A673 (cell line): Measurements from ENCODE around the gene SLC30A1. TPM values are rescaled to one million over a fixed set of nuclear protein-coding genes. Genes with fewer than 3 reads are reported as not detected.

Experiments used
- BruUV-seq: library from RNA; stranded (reverse); fragments of 400-500 nt; replicated peaks from 2 replicates; lab custom pipeline; 2021; lab: Mats Ljungman, UMichigan
- CTCF ChIA-PET: fragments of 300-600 bp; sonication (Branson Sonifier 250); formaldehyde crosslinking; loops from one replicate; lab custom pipeline; 2022; ENCODE audit warnings: antibody characterized with exemption; lab: Charles Lee
- POLR2A ChIA-PET: fragments of 300-600 bp; sonication (Branson Sonifier 250); formaldehyde crosslinking; loops from one replicate; lab custom pipeline; 2022; ENCODE audit warnings: antibody characterized with exemption; ENCODE audit not compliant: low non-redundant PET; lab: Charles Lee
- DNase-seq: peaks from one replicate; pipeline ENCODE4 v3.0.0-alpha.2; 2015; ENCODE audit warnings: low spot score
- H3K27ac ChIP-seq: fragments of 200-600 bp; sonication (generic); 2 replicates; pipeline ENCODE4 v1.5.1; 2016; ENCODE audit warnings: mixed run types, low read depth, mild to moderate bottlenecking, mixed read lengths, antibody characterized with exemption, low read length; ENCODE audit not compliant: poor library complexity, severe bottlenecking
- H3K27me3 ChIP-seq: fragments of 200-600 bp; sonication (generic); replicated peaks from 2 replicates; pipeline ENCODE4 v1.6.1; 2017; ENCODE audit warnings: mixed run types, low read depth, mild to moderate bottlenecking, mixed read lengths, antibody characterized with exemption, low read length; ENCODE audit not compliant: insufficient read depth, poor library complexity
- H3K36me3 ChIP-seq: fragments of 200-600 bp; sonication (generic); 2 replicates; pipeline ENCODE4 v1.6.1; 2016; ENCODE audit warnings: mixed run types, mild to moderate bottlenecking, mixed read lengths, antibody characterized with exemption, low read length; ENCODE audit not compliant: insufficient read depth, poor library complexity, severe bottlenecking
- H3K4me1 ChIP-seq: fragments of 200-600 bp; sonication (generic); 2 replicates; pipeline ENCODE4 v1.6.1; 2017; ENCODE audit warnings: mixed run types, mild to moderate bottlenecking, mixed read lengths, antibody characterized with exemption, low read length; ENCODE audit not compliant: insufficient read depth, poor library complexity, severe bottlenecking
- H3K4me3 ChIP-seq: fragments of 200-600 bp; sonication (generic); 2 replicates; pipeline ENCODE4 v1.5.1; 2016; ENCODE audit warnings: low read depth, mixed run types, mild to moderate bottlenecking, mixed read lengths, low read length; ENCODE audit not compliant: poor library complexity, severe bottlenecking
- H3K9me3 ChIP-seq: fragments of 200-600 bp; sonication (generic); 2 replicates; pipeline ENCODE4 v1.6.1; 2016; ENCODE audit warnings: mixed run types, low read depth, mild to moderate bottlenecking, mixed read lengths, antibody characterized with exemption, low read length; ENCODE audit not compliant: poor library complexity, severe bottlenecking
- EZH2 ChIP-seq: fragments of 200-600 bp; sonication (generic); IDR thresholded peaks from 2 replicates; pipeline ENCODE4 v1.6.1; 2017; ENCODE audit warnings: borderline replicate concordance, low read depth, mild to moderate bottlenecking, mixed read lengths, antibody characterized with exemption, low read length; ENCODE audit not compliant: poor library complexity, severe bottlenecking
- intact Hi-C: fragments of 100-400 bp; cut with micrococcal nuclease; formaldehyde crosslinking; loops from one replicate; pipeline ENCODE4 v1.10.0; 2022; ENCODE audit not compliant: unreplicated experiment
- total RNA-seq: library from RNA; stranded (reverse); gene quantifications from 2 replicates; pipeline ENCODE4 v1.2.3, GENCODE V29; 2021
- TF ChIP-seq, protein P1 (sequence below): fragments of 300-800, 200-600 bp; sonication (generic); conservative IDR thresholded peaks from 2 replicates; pipeline ENCODE4 v1.5.1; 2017; ENCODE audit warnings: low read depth, mild to moderate bottlenecking, antibody characterized with exemption, low read length, moderate library complexity, mixed read lengths

The SLC30A1 gene
- total RNA-seq, 1 experiment from 2014 or later: 12.2 TPM

DNA sequence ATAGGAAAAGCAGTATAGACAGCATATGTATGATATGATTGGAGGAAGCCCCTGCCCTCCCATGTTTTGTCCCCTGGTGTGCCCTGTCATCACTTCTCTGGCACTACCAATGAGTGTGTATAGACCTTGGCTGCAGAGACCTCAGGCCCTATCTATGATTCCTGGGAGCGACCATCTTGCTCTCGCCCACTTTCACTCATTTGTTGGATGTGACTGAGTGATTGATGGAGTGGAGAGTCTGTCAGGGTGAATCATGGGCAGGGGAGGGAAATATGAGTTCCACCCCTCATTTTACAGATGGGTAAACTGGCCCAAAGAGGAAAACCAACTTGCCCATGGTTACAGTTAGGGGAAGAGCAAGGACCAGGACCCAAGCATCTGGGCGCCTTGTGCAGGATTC lies 14.9 kb downstream of the SLC30A1 start:
- ChIA-PET POLR2A (no interaction called here), CTCF (no interaction called here)
- intact Hi-C loops: no loop called here
- no peak overlapping the region for H3K27ac ChIP-seq
- H3K36me3 ChIP-seq: no peaks in the 10 kb centered on the region
- H3K4me3 ChIP-seq: no peak overlapping the region
- no peaks in the 10 kb centered on the region for H3K4me1 ChIP-seq
- TF ChIP-seq, protein P1, sequence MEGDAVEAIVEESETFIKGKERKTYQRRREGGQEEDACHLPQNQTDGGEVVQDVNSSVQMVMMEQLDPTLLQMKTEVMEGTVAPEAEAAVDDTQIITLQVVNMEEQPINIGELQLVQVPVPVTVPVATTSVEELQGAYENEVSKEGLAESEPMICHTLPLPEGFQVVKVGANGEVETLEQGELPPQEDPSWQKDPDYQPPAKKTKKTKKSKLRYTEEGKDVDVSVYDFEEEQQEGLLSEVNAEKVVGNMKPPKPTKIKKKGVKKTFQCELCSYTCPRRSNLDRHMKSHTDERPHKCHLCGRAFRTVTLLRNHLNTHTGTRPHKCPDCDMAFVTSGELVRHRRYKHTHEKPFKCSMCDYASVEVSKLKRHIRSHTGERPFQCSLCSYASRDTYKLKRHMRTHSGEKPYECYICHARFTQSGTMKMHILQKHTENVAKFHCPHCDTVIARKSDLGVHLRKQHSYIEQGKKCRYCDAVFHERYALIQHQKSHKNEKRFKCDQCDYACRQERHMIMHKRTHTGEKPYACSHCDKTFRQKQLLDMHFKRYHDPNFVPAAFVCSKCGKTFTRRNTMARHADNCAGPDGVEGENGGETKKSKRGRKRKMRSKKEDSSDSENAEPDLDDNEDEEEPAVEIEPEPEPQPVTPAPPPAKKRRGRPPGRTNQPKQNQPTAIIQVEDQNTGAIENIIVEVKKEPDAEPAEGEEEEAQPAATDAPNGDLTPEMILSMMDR: no peak
- no peak for TF ChIP-seq EZH2
- DNase-seq: no peak
- no TSS peak for BruUV-seq
- H3K27me3 ChIP-seq: no peaks in the 10 kb centered on the region
- no peaks in the 10 kb centered on the region for H3K9me3 ChIP-seq

DNA sequence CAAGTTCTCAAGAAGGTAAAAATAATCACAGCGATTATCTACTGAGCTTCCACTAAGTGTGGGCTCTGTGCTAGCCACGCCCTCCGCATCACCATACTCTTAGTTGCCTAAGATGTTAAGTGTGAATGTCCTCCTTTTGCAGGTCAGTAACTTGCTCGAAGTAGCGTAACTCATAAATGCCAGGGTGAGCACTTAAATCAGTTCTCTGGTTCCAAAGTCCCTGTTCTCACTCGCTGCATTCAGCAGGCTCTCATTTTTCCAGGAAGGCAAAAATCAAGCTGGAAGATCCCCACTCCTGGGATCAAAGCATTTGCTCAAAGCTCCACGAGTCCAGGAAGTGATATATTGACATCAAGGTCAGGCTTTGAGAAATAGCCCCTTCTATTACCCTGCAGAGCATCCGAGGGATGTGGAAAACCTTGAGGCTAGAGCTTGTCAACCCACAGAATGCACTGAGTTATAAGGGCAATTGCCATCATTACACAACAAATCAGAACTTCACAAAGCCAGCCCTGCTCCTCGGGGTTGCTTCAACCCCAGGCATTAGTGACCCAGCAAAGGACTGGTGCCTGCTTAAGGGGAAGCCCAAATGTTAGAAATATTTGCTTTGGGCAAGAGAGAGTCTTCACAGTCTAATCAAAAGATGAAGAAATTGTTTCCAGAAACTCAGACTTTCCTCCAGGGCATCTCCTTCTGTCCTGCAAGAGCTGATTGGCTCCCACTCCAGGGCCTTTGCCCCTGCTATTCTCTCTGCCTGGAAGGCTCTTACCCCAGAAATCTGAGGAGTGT lies 19.5 kb downstream of the SLC30A1 start:
- H3K4me3 ChIP-seq: no peak overlapping the region
- CTCF ChIA-PET: no interaction called here

DNA sequence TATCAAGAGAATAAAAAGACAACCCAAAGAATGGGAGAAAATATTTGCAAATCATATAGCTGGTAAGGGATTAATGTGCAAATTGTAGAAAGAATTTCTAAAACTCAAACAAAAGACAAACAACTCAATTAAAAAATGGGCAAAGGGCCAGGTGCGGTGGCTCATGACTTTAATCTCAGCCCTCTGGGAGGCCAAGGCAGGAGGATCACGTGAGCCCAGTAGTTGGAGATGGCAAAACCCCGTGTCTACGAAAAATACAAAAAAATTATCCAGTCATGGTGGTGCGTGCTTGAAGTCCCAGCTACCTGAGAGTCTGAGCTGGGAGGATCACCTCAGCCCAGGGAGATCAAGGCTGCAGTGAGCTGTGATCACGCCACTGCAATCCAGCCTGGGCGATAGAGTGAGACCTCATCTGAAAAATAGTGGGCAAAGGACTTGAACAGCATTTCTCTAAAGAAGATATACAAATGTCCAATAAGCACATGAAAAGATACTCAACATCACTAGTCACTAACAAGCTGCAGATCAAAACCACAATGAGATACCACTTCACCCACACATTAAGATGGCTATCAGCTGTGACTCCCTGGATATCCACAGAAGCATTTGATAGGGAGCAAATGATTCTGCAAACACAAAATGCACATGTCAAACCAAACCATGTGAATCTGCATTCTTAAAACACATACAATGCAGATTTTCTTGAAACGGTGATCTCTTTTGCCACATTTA lies 20.9 kb downstream of the SLC30A1 start:
- Histone ChIP-seq H3K4me3 (no peak overlapping the region), H3K4me1 (no peaks in the 10 kb centered on the region), H3K27ac (no peak overlapping the region), H3K27me3 (no peaks in the 10 kb centered on the region), H3K36me3 (no peaks in the 10 kb centered on the region), H3K9me3 (no peaks in the 10 kb centered on the region)
- TF ChIP-seq EZH2: no peak
- TF ChIP-seq, protein P1: no peak
- ChIA-PET POLR2A (interaction anchor here (0.6 kb wide), 1 partner anchor 112 kb away, joined by 3 read pairs; no protein-coding TSS in a partner anchor), CTCF (no interaction called here)
- no peak for DNase-seq
- intact Hi-C loops: no loop called here
- no TSS peak for BruUV-seq

More for the DNA sequence above, 19.5 kb downstream of the SLC30A1 start:
- no TSS peak for BruUV-seq
- intact Hi-C loops: no loop called here
- H3K36me3 ChIP-seq: no peaks in the 10 kb centered on the region
- H3K27me3 ChIP-seq: no peaks in the 10 kb centered on the region
- H3K4me1 ChIP-seq: no peaks in the 10 kb centered on the region
- POLR2A ChIA-PET: no interaction called here
- no peaks in the 10 kb centered on the region for H3K9me3 ChIP-seq
- DNase-seq: no peak
- no peak for TF ChIP-seq EZH2
- TF ChIP-seq, protein P1: no peak
- no peak overlapping the region for H3K27ac ChIP-seq
